Measurements from ENCODE around the gene ADH5. TPM values are rescaled to one million over a fixed set of nuclear protein-coding genes. Genes with fewer than 3 reads are reported as not detected.
A peak's percentile ranks its signal among the peaks of the same experiment; 100 is the strongest.

Gene ADH5
- total and polyA plus RNA-seq, 7 donors = 59.8 to 108 (median 75.1) TPM

GRCh38 chr4:99079625-99080295, 8.8 kb downstream of the ADH5 start:
- intact Hi-C loops (cut with DNase I) = loop anchor here in 1 of 2 donors (10.0 kb wide), 1 partner anchor 145 kb away; no protein-coding TSS in a partner anchor
- Histone ChIP-seq H3K27me3 (ENCODE audit: insufficient read depth in 3 of 3, low read length in 2 of 3) (no peaks in the 10 kb centered on the region), H3K4me3 (no peak overlapping the region), H3K27ac (peak overlapping the region; percentile 13), H3K4me1 (no peaks in the 10 kb centered on the region), H3K9me3 (no peaks in the 10 kb centered on the region), H3K36me3 (ENCODE audit: insufficient read depth in 1 of 2, low read depth in 1 of 2) (peaks cover 17 to 100% of the 10 kb centered on the region in 2 donors)
- no peak for TF ChIP-seq CTCF (IDR thresholded peaks at IDR 0.05)
- ATAC-seq = no peak
- no peak for DNase-seq
- WGBS, 3 donors = 71 to 87% (median 75%) methylated on average over 5 of the region's 5 CpGs

GRCh38 chr4:99078931-99079624, 9.5 kb downstream of the ADH5 start:
- ATAC-seq (peak in 1 of 4 donors; percentile 52), DNase-seq (no peak)
- H3K27ac ChIP-seq = peak overlapping the region; percentile 13
- peaks cover 16 to 100% of the 10 kb centered on the region in 2 donors for H3K36me3 ChIP-seq (ENCODE audit: insufficient read depth in 1 of 2, low read depth in 1 of 2)
- H3K27me3 ChIP-seq (ENCODE audit: insufficient read depth in 3 of 3, low read length in 2 of 3) = no peaks in the 10 kb centered on the region
- H3K4me3 ChIP-seq = no peak overlapping the region
- H3K9me3 ChIP-seq = no peaks in the 10 kb centered on the region
- intact Hi-C loops (cut with DNase I) = no loop called here
- TF ChIP-seq CTCF (IDR thresholded peaks at IDR 0.05) = no peak
- no peaks in the 10 kb centered on the region for H3K4me1 ChIP-seq
- WGBS, 3 donors = 60 to 70% (median 62%) methylated on average over 5 of the region's 5 CpGs

GRCh38 chr4:99078336-99078735, 10.3 kb downstream of the ADH5 start:
- intact Hi-C loops (cut with DNase I) = no loop called here
- DNase-seq (no peak), ATAC-seq (no peak)
- no peaks in the 10 kb centered on the region for H3K4me1 ChIP-seq
- no peaks in the 10 kb centered on the region for H3K9me3 ChIP-seq
- H3K36me3 ChIP-seq (ENCODE audit: insufficient read depth in 1 of 2, low read depth in 1 of 2) = peaks cover 13 to 100% of the 10 kb centered on the region in 2 donors
- H3K4me3 ChIP-seq = no peak overlapping the region
- TF ChIP-seq CTCF (IDR thresholded peaks at IDR 0.05) = no peak
- 73 to 83% (median 75%) methylated on average over 5 of the region's 5 CpGs for WGBS, 3 donors
- H3K27ac ChIP-seq = no peak overlapping the region
- no peaks in the 10 kb centered on the region for H3K27me3 ChIP-seq (ENCODE audit: insufficient read depth in 3 of 3, low read length in 2 of 3)

GRCh38 chr4:99077177-99077576, 11.4 kb downstream of the ADH5 start:
- Histone ChIP-seq H3K4me1 (no peaks in the 10 kb centered on the region), H3K9me3 (no peaks in the 10 kb centered on the region), H3K4me3 (no peak overlapping the region), H3K27me3 (ENCODE audit: insufficient read depth in 3 of 3, low read length in 2 of 3) (no peaks in the 10 kb centered on the region), H3K36me3 (ENCODE audit: insufficient read depth in 1 of 2, low read depth in 1 of 2) (peaks cover 13 to 100% of the 10 kb centered on the region in 2 donors), H3K27ac (no peak overlapping the region)
- no peak for TF ChIP-seq CTCF (IDR thresholded peaks at IDR 0.05)
- intact Hi-C loops (cut with DNase I) = loop anchor here in 1 of 2 donors (2.0 kb wide), 1 partner anchor 20 kb away; no protein-coding TSS in a partner anchor
- ATAC-seq (no peak), DNase-seq (no peak)
- WGBS, 3 donors = 46 to 59% (median 52%) methylated on average over 4 of the region's 4 CpGs
